Measurements from ENCODE around the gene CPNE5. TPM values are rescaled to one million over a fixed set of nuclear protein-coding genes. Genes with fewer than 3 reads are reported as not detected.
A peak's percentile ranks its signal among the peaks of the same experiment; 100 is the strongest.

CPNE5 gene
- total RNA-seq, 1 experiment from 2014 or later = not detected

- peak within 1 kb of the TSS; percentile 80 for H3K27ac Mint-ChIP-seq (ENCODE audit: unreplicated experiment)
- H3K36me3 ChIP-seq (ENCODE audit: control insufficient read depth, insufficient read depth, low read length) = no peaks in the 10 kb centered on the region
- H3K4me1 ChIP-seq = peaks cover 4% of the 10 kb centered on the region; the same call in 1 of the 2 replicates
- TF ChIP-seq, protein P1, sequence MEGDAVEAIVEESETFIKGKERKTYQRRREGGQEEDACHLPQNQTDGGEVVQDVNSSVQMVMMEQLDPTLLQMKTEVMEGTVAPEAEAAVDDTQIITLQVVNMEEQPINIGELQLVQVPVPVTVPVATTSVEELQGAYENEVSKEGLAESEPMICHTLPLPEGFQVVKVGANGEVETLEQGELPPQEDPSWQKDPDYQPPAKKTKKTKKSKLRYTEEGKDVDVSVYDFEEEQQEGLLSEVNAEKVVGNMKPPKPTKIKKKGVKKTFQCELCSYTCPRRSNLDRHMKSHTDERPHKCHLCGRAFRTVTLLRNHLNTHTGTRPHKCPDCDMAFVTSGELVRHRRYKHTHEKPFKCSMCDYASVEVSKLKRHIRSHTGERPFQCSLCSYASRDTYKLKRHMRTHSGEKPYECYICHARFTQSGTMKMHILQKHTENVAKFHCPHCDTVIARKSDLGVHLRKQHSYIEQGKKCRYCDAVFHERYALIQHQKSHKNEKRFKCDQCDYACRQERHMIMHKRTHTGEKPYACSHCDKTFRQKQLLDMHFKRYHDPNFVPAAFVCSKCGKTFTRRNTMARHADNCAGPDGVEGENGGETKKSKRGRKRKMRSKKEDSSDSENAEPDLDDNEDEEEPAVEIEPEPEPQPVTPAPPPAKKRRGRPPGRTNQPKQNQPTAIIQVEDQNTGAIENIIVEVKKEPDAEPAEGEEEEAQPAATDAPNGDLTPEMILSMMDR (IDR thresholded peaks at IDR 0.05; ENCODE audit: insufficient read depth in 1 of 2, low read depth in 1 of 2, low read length in 1 of 2, severe bottlenecking in 1 of 2, unreplicated experiment in 1 of 2) = peak; percentile 84 to 88
- H3K9me3 Mint-ChIP-seq (ENCODE audit: unreplicated experiment) = no peaks in the 10 kb centered on the region
- DNase-seq = peak; percentile 94 to 97
- H3K9me3 ChIP-seq = no peaks in the 10 kb centered on the region
- H3K4me1 Mint-ChIP-seq (ENCODE audit: low read depth, unreplicated experiment) = peaks cover 16% of the 10 kb centered on the region
- ChIA-PET POLR2A (interaction anchor here (0.7 to 1.5 kb wide), 2 partner anchors 11 to 132 kb away, joined by 4 to 11 read pairs; partner anchors contain the start of gene PPIL1), CTCF (interaction anchor here (0.6 to 2.3 kb wide), 7 partner anchors 11 to 336 kb away, joined by 3 to 39 read pairs (median 4); partner anchors contain the start of gene PPIL1)
- H3K4me3 ChIP-seq (ENCODE audit: low read depth, low read length) = peak within 1 kb of the TSS; percentile 80
- no peaks in the 10 kb centered on the region for H3K27me3 ChIP-seq (replicated peaks; ENCODE audit: control insufficient read depth, insufficient read depth, low read length)
- peak within 1 kb of the TSS; percentile 83 for H3K4me3 Mint-ChIP-seq (ENCODE audit: unreplicated experiment)
- intact Hi-C loops (cut with micrococcal nuclease; ENCODE audit: unreplicated experiment) = loop anchor here (1.0 to 2.0 kb wide), 5 partner anchors 10 to 325 kb away; partner anchors contain the start of gene MTCH1
- no peaks in the 10 kb centered on the region for H3K36me3 Mint-ChIP-seq (ENCODE audit: insufficient read depth, unreplicated experiment)
- BruUV-seq (replicated peaks) = TSS peak; percentile 63
- H3K27me3 Mint-ChIP-seq (ENCODE audit: insufficient read depth, unreplicated experiment) = no peaks in the 10 kb centered on the region
Observed at GRCh38 chr6:36885461-36886401, 46.5 kb upstream of the CPNE5 start, which contains the start of gene C6orf89. Gene C6orf89, plus strand, starts transcription at chr6:36885952. Its CDS starts 13,493 bp downstream, at chr6:36899445.

DNA sequence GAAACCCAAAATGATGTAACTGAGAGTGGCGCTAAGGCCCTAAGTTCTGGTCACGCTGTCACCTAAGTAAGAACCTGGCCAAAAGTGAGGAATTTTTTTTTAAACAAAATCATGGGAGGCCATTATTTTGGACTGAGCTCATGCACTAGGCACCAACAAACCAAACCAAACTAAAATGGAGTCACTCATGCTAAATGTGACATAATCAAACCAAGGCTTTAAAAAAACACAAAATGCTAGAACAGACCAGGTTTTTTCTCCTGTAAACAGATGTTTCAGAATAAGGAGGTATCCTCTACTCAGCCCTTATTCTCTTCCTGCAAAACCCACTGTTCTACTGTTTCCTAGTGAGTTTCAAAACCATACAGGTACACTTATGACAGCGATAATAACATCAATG is 45.4 kb upstream of the CPNE5 start:
- no peak overlapping the region for H3K4me3 Mint-ChIP-seq (ENCODE audit: unreplicated experiment)
- CTCF ChIA-PET = interaction anchor here (0.8 to 2.3 kb wide), 4 partner anchors 10 to 326 kb away, joined by 4 to 39 read pairs (median 23); partner anchors contain the start of gene PPIL1
- no peaks in the 10 kb centered on the region for H3K27me3 ChIP-seq (replicated peaks; ENCODE audit: control insufficient read depth, insufficient read depth, low read length)
- H3K9me3 ChIP-seq = no peaks in the 10 kb centered on the region
- no TSS peak for BruUV-seq (replicated peaks)
- peaks cover 16% of the 10 kb centered on the region for H3K4me1 Mint-ChIP-seq (ENCODE audit: low read depth, unreplicated experiment)
- H3K9me3 Mint-ChIP-seq (ENCODE audit: unreplicated experiment) = no peaks in the 10 kb centered on the region
- peaks cover 4% of the 10 kb centered on the region; the same call in 1 of the 2 replicates for H3K4me1 ChIP-seq
- no peak for DNase-seq
- H3K4me3 ChIP-seq (ENCODE audit: low read depth, low read length) = no peak overlapping the region
- no peaks in the 10 kb centered on the region for H3K27me3 Mint-ChIP-seq (ENCODE audit: insufficient read depth, unreplicated experiment)
- no peaks in the 10 kb centered on the region for H3K36me3 ChIP-seq (ENCODE audit: control insufficient read depth, insufficient read depth, low read length)
- TF ChIP-seq, protein P1 (IDR thresholded peaks at IDR 0.05; ENCODE audit: insufficient read depth in 1 of 2, low read depth in 1 of 2, low read length in 1 of 2, severe bottlenecking in 1 of 2, unreplicated experiment in 1 of 2) = no peak
- POLR2A ChIA-PET = interaction anchor here (1.5 kb wide), 1 partner anchor 10 kb away, joined by 11 read pairs; the partner anchor contains the start of gene PPIL1
- intact Hi-C loops (cut with micrococcal nuclease; ENCODE audit: unreplicated experiment) = loop anchor here (1.0 to 2.0 kb wide), 5 partner anchors 9 to 326 kb away; partner anchors contain the start of gene MTCH1
- H3K27ac Mint-ChIP-seq (ENCODE audit: unreplicated experiment) = no peak overlapping the region
- H3K36me3 Mint-ChIP-seq (ENCODE audit: insufficient read depth, unreplicated experiment) = no peaks in the 10 kb centered on the region

- BruUV-seq (replicated peaks) = TSS peak; percentile 87
- CTCF ChIA-PET = interaction anchor here (0.6 to 4.2 kb wide), 8 partner anchors 11 to 491 kb away, joined by 3 to 31 read pairs (median 4); partner anchors contain the start of gene C6orf89
- no peaks in the 10 kb centered on the region for H3K9me3 ChIP-seq
- H3K27me3 ChIP-seq (replicated peaks; ENCODE audit: control insufficient read depth, insufficient read depth, low read length) = no peaks in the 10 kb centered on the region
- H3K36me3 ChIP-seq (ENCODE audit: control insufficient read depth, insufficient read depth, low read length) = no peaks in the 10 kb centered on the region
- Mint-ChIP-seq H3K36me3 (ENCODE audit: insufficient read depth, unreplicated experiment) (peaks cover 8% of the 10 kb centered on the region), H3K27ac (ENCODE audit: unreplicated experiment) (peak overlapping the region; percentile 98), H3K27me3 (ENCODE audit: insufficient read depth, unreplicated experiment) (no peaks in the 10 kb centered on the region), H3K4me3 (ENCODE audit: unreplicated experiment) (peak overlapping the region; percentile 92), H3K4me1 (ENCODE audit: low read depth, unreplicated experiment) (peaks cover 8% of the 10 kb centered on the region), H3K9me3 (ENCODE audit: unreplicated experiment) (no peaks in the 10 kb centered on the region)
- peak in 1 of 2 experiments; percentile 1 for DNase-seq
- peak overlapping the region; percentile 78 for H3K4me3 ChIP-seq (ENCODE audit: low read depth, low read length)
- intact Hi-C loops (cut with micrococcal nuclease; ENCODE audit: unreplicated experiment) = loop anchor here (1.0 kb wide), 1 partner anchor 10 kb away; the partner anchor contains the start of gene C6orf89
- TF ChIP-seq, protein P1 (IDR thresholded peaks at IDR 0.05; ENCODE audit: insufficient read depth in 1 of 2, low read depth in 1 of 2, low read length in 1 of 2, severe bottlenecking in 1 of 2, unreplicated experiment in 1 of 2) = no peak
- 0 out of 2 replicates have a peak, but pooled peaks cover 5% of the 10 kb centered on the region for H3K4me1 ChIP-seq
- POLR2A ChIA-PET = interaction anchor here (0.5 to 1.7 kb wide), 5 partner anchors 10 to 151 kb away, joined by 3 to 12 read pairs (median 9); partner anchors contain the start of genes C6orf89 and MTCH1
Observed at GRCh38 chr6:36875250-36875633, 36.0 kb upstream of the CPNE5 start.
